SK-N-SH (cell line): ENCODE data around the gene TMEM147. TPM values are rescaled to one million over a fixed set of nuclear protein-coding genes. Genes with fewer than 3 reads are reported as not detected.

Source experiments
- CTCF ChIA-PET: fragments of 300-600, 350-600 bp; formaldehyde crosslinking; extraction: SDS; loops from one replicate; lab custom pipeline; 2021; lab: Yijun Ruan, JAX
- POLR2A ChIA-PET: fragments of 350-600 bp; sonication (Branson Sonifier 250); formaldehyde crosslinking; extraction: SDS; loops from one replicate; lab custom pipeline; 2020; ENCODE audit warnings: antibody characterized with exemption, inconsistent platforms; lab: Yijun Ruan, JAX
- DNase-seq: peaks from one replicate; pipeline ENCODE4 v3.0.0; 2012
- H2AFZ ChIP-seq: fragments of 200-600 bp; sonication (generic); 2 replicates; pipeline ENCODE4 v1.8.1; 2016; ENCODE audit warnings: antibody characterized with exemption, mild to moderate bottlenecking, low read depth
- H3F3A ChIP-seq: fragments of 200-600 bp; sonication (generic); replicated peaks from 2 replicates; pipeline ENCODE3; 2016; ENCODE audit warnings: antibody characterized with exemption, mild to moderate bottlenecking; ENCODE audit not compliant: insufficient read depth
- H3K27ac ChIP-seq, 2 experiments: fragments of 200-500 bp in 1 of 2; fragments of 200-600 bp in 1 of 2; sonication (Bioruptor generic) in 1 of 2; sonication (generic), shearing (Covaris generic) in 1 of 2; 2 replicates each; pipeline versions ENCODE4 v1.5.1 to v1.6.1; 2014 to 2016; ENCODE audit warnings: low read depth in 2 of 2, inconsistent platforms in 1 of 2, low read length in 1 of 2, mild to moderate bottlenecking in 1 of 2, mixed read lengths in 1 of 2
- H3K27me3 ChIP-seq: fragments of 200-600 bp; sonication (generic), shearing (Covaris generic); 2 replicates; pipeline ENCODE4 v1.6.1; 2016; ENCODE audit warnings: mixed run types; ENCODE audit not compliant: insufficient read depth
- H3K36me3 ChIP-seq, 2 experiments: fragments of 200-500 bp in 1 of 2; fragments of 200-600 bp in 1 of 2; sonication (Bioruptor generic) in 1 of 2; sonication (generic) in 1 of 2; replicated peaks in 1 of 2; 2 replicates each; pipeline versions ENCODE3 to v1.5.1; 2014 to 2016; ENCODE audit warnings: low read length in 1 of 2, mild to moderate bottlenecking in 1 of 2; ENCODE audit not compliant: insufficient read depth in 2 of 2, control insufficient read depth in 1 of 2
- H3K4me1 ChIP-seq, 2 experiments: fragments of 200-500 bp in 1 of 2; fragments of 200-600 bp in 1 of 2; sonication (Bioruptor generic) in 1 of 2; sonication (generic), shearing (Covaris generic) in 1 of 2; 2 replicates each; pipeline versions ENCODE4 v1.5.1 to v1.6.1; 2014 to 2016; ENCODE audit warnings: low read depth in 1 of 2, low read length in 1 of 2, mixed run types in 1 of 2; ENCODE audit not compliant: insufficient read depth in 2 of 2, control insufficient read depth in 1 of 2
- H3K4me2 ChIP-seq: fragments of 200-600 bp; sonication (generic), shearing (Covaris generic); 2 replicates; pipeline ENCODE4 v1.6.1; 2017; ENCODE audit warnings: mixed run types
- H3K4me3 ChIP-seq, 2 experiments: fragments of 200-500 bp in 1 of 2; fragments of 200-600 bp in 1 of 2; sonication (Bioruptor generic) in 1 of 2; sonication (generic), shearing (Covaris generic) in 1 of 2; 2 replicates each; pipeline versions ENCODE4 v1.5.1 to v1.8.1; 2014 to 2016; ENCODE audit warnings: low read depth in 2 of 2, inconsistent platforms in 1 of 2, low read length in 1 of 2, mild to moderate bottlenecking in 1 of 2, mixed read lengths in 1 of 2, moderate library complexity in 1 of 2
- H3K79me2 ChIP-seq: fragments of 200-600 bp; sonication (generic); 2 replicates; pipeline ENCODE4 v1.8.1; 2017; ENCODE audit warnings: mild to moderate bottlenecking; ENCODE audit not compliant: insufficient read depth
- H3K9ac ChIP-seq: fragments of 200-600 bp; sonication (generic); 2 replicates; pipeline ENCODE4 v1.6.1; 2017; ENCODE audit warnings: mixed run types
- H3K9me2 ChIP-seq: fragments of 200-600 bp; sonication (generic); 2 replicates; pipeline ENCODE4 v1.6.1; 2017; ENCODE audit warnings: mixed run types
- H3K9me3 ChIP-seq: fragments of 200-600 bp; sonication (generic); 2 replicates; pipeline ENCODE4 v1.6.1; 2017; ENCODE audit warnings: mixed run types, mild to moderate bottlenecking, moderate library complexity
- H4K20me1 ChIP-seq: fragments of 200-600 bp; sonication (generic); 2 replicates; pipeline ENCODE4 v1.6.1; 2017; ENCODE audit warnings: mild to moderate bottlenecking, mixed run types; ENCODE audit not compliant: insufficient read depth
- CTCF ChIP-seq: fragments of 200-600 bp; sonication (generic); IDR thresholded peaks from 2 replicates; pipeline ENCODE4 v1.6.1; 2017; ENCODE audit warnings: antibody characterized with exemption, mild to moderate bottlenecking, moderate library complexity
- ELF1 ChIP-seq: IDR thresholded peaks from 2 replicates; pipeline ENCODE4 v1.4.0; 2012
- EP300 ChIP-seq, 2 experiments: IDR thresholded peaks; 2 replicates each; pipeline versions ENCODE4 v1.4.0 to v1.6.1; 2012; ENCODE audit warnings: borderline replicate concordance in 1 of 2, low read depth in 1 of 2, low read length in 1 of 2
- FOSL2 ChIP-seq: IDR thresholded peaks from 2 replicates; pipeline ENCODE4 v1.4.0; 2012; ENCODE audit warnings: low read depth, mild to moderate bottlenecking, moderate library complexity, borderline replicate concordance
- IRF3 ChIP-seq: fragments of 150-350 bp; IDR thresholded peaks from 2 replicates; pipeline ENCODE4 v1.6.1; 2016; ENCODE audit warnings: mild to moderate bottlenecking, low read depth, low read length
- NFIC ChIP-seq: IDR thresholded peaks from 2 replicates; pipeline ENCODE4 v1.4.0; 2012; ENCODE audit warnings: borderline replicate concordance
- NRF1 ChIP-seq: IDR thresholded peaks from 2 replicates; pipeline ENCODE4 v1.6.1; 2012; ENCODE audit warnings: low read depth, mild to moderate bottlenecking, low read length
- POLR2AphosphoS5 ChIP-seq: IDR thresholded peaks from 2 replicates; pipeline ENCODE4 v1.6.1; 2012; ENCODE audit warnings: low read depth, low read length
- REST ChIP-seq: IDR thresholded peaks from 2 replicates; pipeline ENCODE4 v1.6.1; 2012; ENCODE audit warnings: mild to moderate bottlenecking, low read depth, low read length, moderate library complexity
- RFX5 ChIP-seq: IDR thresholded peaks from 2 replicates; pipeline ENCODE4 v1.6.1; 2012; ENCODE audit warnings: mild to moderate bottlenecking, improper control_type of control experiment, low read length
- RXRA ChIP-seq: IDR thresholded peaks from 2 replicates; pipeline ENCODE4 v1.4.0; 2012; ENCODE audit warnings: low read depth, mild to moderate bottlenecking, borderline replicate concordance
- USF1 ChIP-seq: IDR thresholded peaks from 2 replicates; pipeline ENCODE4 v1.4.0; 2012; ENCODE audit warnings: low read depth, borderline replicate concordance
- USF2 ChIP-seq: fragments of 150-350 bp; IDR thresholded peaks from 2 replicates; pipeline ENCODE4 v1.6.1; 2017; ENCODE audit warnings: antibody characterized with exemption, low read length, low read depth, borderline replicate concordance
- WGBS: methylation state at CpG from one replicate; pipeline ENCODE4 v1.1.6; 2017; ENCODE audit warnings: low lambda C conversion rate; 5-methylcytosine and 5-hydroxymethylcytosine counted together
- polyA plus RNA-seq, 3 experiments: library from polyadenylated mRNA; depleted of rRNA; stranded (reverse); fragments of >200 nt; gene quantifications; 2 replicates each; pipeline ENCODE4 v1.2.3, GENCODE V29; 2012

TMEM147 gene
- polyA plus RNA-seq, 1 of the 3 experiments (the other 2 are of a cell fraction) = 202 TPM

GRCh38 chr19:35557539-35558399 is 12.3 kb downstream of the TMEM147 start:
- Histone ChIP-seq H3F3A (no peaks in the 10 kb centered on the region), H3K9ac (no peak overlapping the region), H3K79me2 (no peaks in the 10 kb centered on the region), H2AFZ (no peak overlapping the region), H3K36me3 (no peaks in the 10 kb centered on the region), H3K9me3 (no peaks in the 10 kb centered on the region), H4K20me1 (no peaks in the 10 kb centered on the region), H3K4me3 (peak overlapping the region; percentile 37 to 43; a peak in 3 of 4 replicates), H3K27ac (no peak overlapping the region), H3K4me1 (peaks cover 0 to 11% of the 10 kb centered on the region in 2 experiments; a peak in 1 of 4 replicates), H3K27me3 (peaks cover 43% of the 10 kb centered on the region), H3K4me2 (peak overlapping the region; percentile 62; the same call in 1 of the 2 replicates), H3K9me2 (no peaks in the 10 kb centered on the region)
- WGBS = 3% methylated on average over 31 of the region's 60 CpGs
- DNase-seq = peak; percentile 96
- no peak for TF ChIP-seq EP300 (IDR thresholded peaks at IDR 0.05; ENCODE audit: borderline replicate concordance in 1 of 2, low read depth in 1 of 2, low read length in 1 of 2)
- peak; percentile 25; the same call in 1 of the 2 replicates for TF ChIP-seq NRF1
- TF ChIP-seq FOSL2 = no peak
- TF ChIP-seq IRF3 = no peak
- ChIA-PET POLR2A (interaction anchor here (1.0 to 1.2 kb wide), 3 partner anchors 86 to 144 kb away, joined by 3 to 5 read pairs (median 4); partner anchors contain the start of gene COX6B1), CTCF (interaction anchor here (0.9 to 3.9 kb wide), 6 partner anchors 10 to 56 kb away, joined by 4 to 20 read pairs (median 5); partner anchors contain the start of gene HAUS5)

- Histone ChIP-seq H3K9me3 (no peaks in the 10 kb centered on the region), H4K20me1 (no peaks in the 10 kb centered on the region), H3K36me3 (no peaks in the 10 kb centered on the region), H3K9me2 (no peaks in the 10 kb centered on the region), H3K79me2 (no peaks in the 10 kb centered on the region), H2AFZ (no peak overlapping the region), H3K4me2 (peak overlapping the region; percentile 62; the same call in 1 of the 2 replicates), H3K27ac (no peak overlapping the region), H3K4me1 (peaks cover 0 to 11% of the 10 kb centered on the region in 2 experiments; a peak in 1 of 4 replicates), H3K4me3 (peak overlapping the region; percentile 37 to 43; a peak in 3 of 4 replicates), H3F3A (no peaks in the 10 kb centered on the region), H3K9ac (no peak overlapping the region), H3K27me3 (peaks cover 51% of the 10 kb centered on the region)
- ChIA-PET POLR2A (interaction anchor here (1.0 to 1.2 kb wide), 3 partner anchors 85 to 144 kb away, joined by 3 to 5 read pairs (median 4); partner anchors contain the start of gene COX6B1), CTCF (interaction anchor here (0.7 to 3.9 kb wide), 7 partner anchors 10 to 52 kb away, joined by 3 to 20 read pairs (median 5); no protein-coding TSS in a partner anchor)
- no peak for DNase-seq
- 14% methylated on average over 37 of the region's 53 CpGs for WGBS
- TF ChIP-seq POLR2AphosphoS5 = no peak
- no peak for TF ChIP-seq EP300 (IDR thresholded peaks at IDR 0.05; ENCODE audit: borderline replicate concordance in 1 of 2, low read depth in 1 of 2, low read length in 1 of 2)
- TF ChIP-seq NFIC = no peak
- TF ChIP-seq REST = no peak
- TF ChIP-seq NRF1 = no peak
- no peak for TF ChIP-seq CTCF
- TF ChIP-seq RFX5 = no peak
- no peak for TF ChIP-seq USF1
- no peak for TF ChIP-seq ELF1
- no peak for TF ChIP-seq RXRA
- TF ChIP-seq USF2 = no peak
These were observed 13.2 kb downstream of the TMEM147 start for GRCh38 chr19:35558400-35559280.
